Neural cell (in vitro differentiated cells): ENCODE data around the gene PTGER1. TPM values are rescaled to one million over a fixed set of nuclear protein-coding genes. Genes with fewer than 3 reads are reported as not detected.

Experiments
- H2AFZ ChIP-seq: fragments of 200-600, 300-800 bp; sonication (generic), shearing (Covaris generic); 2 replicates; pipeline ENCODE4 v1.6.0; 2014; ENCODE audit warnings: low read depth, mild to moderate bottlenecking, antibody characterized with exemption, low read length, moderate library complexity
- H3F3A ChIP-seq: fragments of 200-600 bp; shearing (Covaris generic); 2 replicates; pipeline ENCODE4 v1.6.1; 2016; ENCODE audit warnings: mild to moderate bottlenecking, moderate library complexity, mixed read lengths, antibody characterized with exemption, low read length; ENCODE audit not compliant: insufficient read depth, poor library complexity, severe bottlenecking
- H3K27ac ChIP-seq: fragments of 200-600, 300-800 bp; sonication (generic), shearing (Covaris generic); 2 replicates; pipeline ENCODE4 v1.5.1; 2014; ENCODE audit warnings: mild to moderate bottlenecking, low read length, moderate library complexity
- H3K27me3 ChIP-seq: fragments of 300-800, 200-600 bp; sonication (generic), shearing (Covaris generic); 2 replicates; pipeline ENCODE4 v1.6.0; 2014; ENCODE audit warnings: mild to moderate bottlenecking, low read depth, low read length, moderate library complexity; ENCODE audit not compliant: insufficient read depth
- H3K36me3 ChIP-seq: fragments of 300-800, 200-600 bp; sonication (generic), shearing (Covaris generic); 2 replicates; pipeline ENCODE4 v1.5.1; 2014; ENCODE audit warnings: mild to moderate bottlenecking, antibody characterized with exemption, low read length, moderate library complexity; ENCODE audit not compliant: insufficient read depth
- H3K4me2 ChIP-seq: fragments of 300-800, 200-600 bp; sonication (generic), shearing (Covaris generic); 2 replicates; pipeline ENCODE4 v1.6.0; 2014; ENCODE audit warnings: mild to moderate bottlenecking, low read length
- H3K4me3 ChIP-seq: fragments of 300-800, 200-600 bp; sonication (generic), shearing (Covaris generic); 2 replicates; pipeline ENCODE4 v1.5.1; 2014; ENCODE audit warnings: mild to moderate bottlenecking, low read length, moderate library complexity
- H3K79me2 ChIP-seq: fragments of 200-600 bp; shearing (Covaris generic); replicated peaks from 2 replicates; pipeline ENCODE4 v1.6.0; 2014; ENCODE audit warnings: mild to moderate bottlenecking, low read length, moderate library complexity; ENCODE audit not compliant: insufficient read depth
- H3K9ac ChIP-seq: fragments of 300-800, 200-600 bp; sonication (generic), shearing (Covaris generic); 2 replicates; pipeline ENCODE4 v1.6.1; 2016; ENCODE audit warnings: mild to moderate bottlenecking, low read length, mixed read lengths
- H3K9me2 ChIP-seq: fragments of 200-600 bp; shearing (Covaris generic); 2 replicates; pipeline ENCODE4 v1.6.1; 2016; ENCODE audit warnings: mild to moderate bottlenecking, low read length, mixed read lengths; ENCODE audit not compliant: insufficient read depth
- H3K9me3 ChIP-seq: fragments of 200-600, 300-800 bp; sonication (generic), shearing (Covaris generic); 2 replicates; pipeline ENCODE4 v1.6.1; 2016; ENCODE audit warnings: mild to moderate bottlenecking, mixed run types, low read length, moderate library complexity, mixed read lengths
- H4K20me1 ChIP-seq: fragments of 200-600 bp; shearing (Covaris generic); 2 replicates; pipeline ENCODE4 v1.6.1; 2016; ENCODE audit warnings: mild to moderate bottlenecking, mixed run types; ENCODE audit not compliant: insufficient read depth
- CTCF ChIP-seq: fragments of 450-650 bp; IDR thresholded peaks from 2 replicates; pipeline ENCODE4 v1.5.1; 2014; ENCODE audit warnings: antibody characterized with exemption, mild to moderate bottlenecking, moderate library complexity; ENCODE audit not compliant: poor library complexity, severe bottlenecking
- EP300 ChIP-seq: fragments of 450-650 bp; conservative IDR thresholded peaks from 2 replicates; pipeline ENCODE4 v1.6.1; 2014; ENCODE audit warnings: antibody characterized with exemption, mild to moderate bottlenecking, moderate library complexity; ENCODE audit not compliant: poor library complexity, severe bottlenecking
- EZH2 ChIP-seq: fragments of 200-600, 300-800 bp; shearing (Covaris generic), sonication (generic); IDR thresholded peaks from 2 replicates; pipeline ENCODE4 v1.6.1; 2014; ENCODE audit warnings: antibody characterized with exemption, low read length, borderline replicate concordance, mild to moderate bottlenecking; ENCODE audit not compliant: insufficient read depth, poor library complexity, severe bottlenecking
- MXI1 ChIP-seq: fragments of 450-650 bp; conservative IDR thresholded peaks from 2 replicates; pipeline ENCODE4 v1.6.1; 2014; ENCODE audit warnings: antibody characterized with exemption, mild to moderate bottlenecking; ENCODE audit not compliant: poor library complexity, severe bottlenecking
- POLR2AphosphoS5 ChIP-seq: IDR thresholded peaks from 2 replicates; pipeline ENCODE4 v1.6.1; 2012
- RAD21 ChIP-seq: fragments of 450-650 bp; conservative IDR thresholded peaks from 2 replicates; pipeline ENCODE4 v1.6.1; 2014; ENCODE audit warnings: antibody characterized with exemption, mild to moderate bottlenecking, moderate library complexity
- REST ChIP-seq: IDR thresholded peaks from 2 replicates; pipeline ENCODE4 v1.6.1; 2012; ENCODE audit warnings: borderline replicate concordance
- SMC3 ChIP-seq: fragments of 450-650 bp; conservative IDR thresholded peaks from 2 replicates; pipeline ENCODE4 v1.6.1; 2014; ENCODE audit warnings: antibody characterized with exemption, mild to moderate bottlenecking, moderate library complexity; ENCODE audit not compliant: poor library complexity
- TAF1 ChIP-seq: IDR thresholded peaks from 2 replicates; pipeline ENCODE4 v1.6.1; 2012; ENCODE audit warnings: low read depth
- polyA plus RNA-seq: library from polyadenylated mRNA; depleted of rRNA; stranded (reverse); fragments of >200 nt; gene quantifications from 2 replicates; pipeline ENCODE4 v1.2.3, GENCODE V29; 2014

Gene PTGER1
- polyA plus RNA-seq, 1 donor from 2014 or later = not detected

GRCh38 chr19:14482172-14482941 is 7.2 kb upstream of the PTGER1 start:
- Histone ChIP-seq H3K27me3 (no peaks in the 10 kb centered on the region), H3K4me3 (no peak overlapping the region), H3K9me3 (no peaks in the 10 kb centered on the region), H3K4me2 (no peak overlapping the region), H3K79me2 (no peaks in the 10 kb centered on the region), H3F3A (no peaks in the 10 kb centered on the region), H4K20me1 (no peaks in the 10 kb centered on the region), H3K9me2 (no peaks in the 10 kb centered on the region), H3K36me3 (no peaks in the 10 kb centered on the region), H2AFZ (no peak overlapping the region), H3K9ac (no peak overlapping the region), H3K27ac (no peak overlapping the region)
- TF ChIP-seq EZH2 = no peak
- no peak for TF ChIP-seq EP300
- no peak for TF ChIP-seq CTCF
- no peak for TF ChIP-seq REST
- no peak for TF ChIP-seq RAD21
- TF ChIP-seq SMC3 = no peak
- TF ChIP-seq TAF1 = no peak
- TF ChIP-seq POLR2AphosphoS5 = no peak
- TF ChIP-seq MXI1 = no peak

- Histone ChIP-seq H3K4me2 (no peak overlapping the region), H3K4me3 (no peak overlapping the region), H3F3A (no peaks in the 10 kb centered on the region), H3K79me2 (no peaks in the 10 kb centered on the region), H3K27me3 (no peaks in the 10 kb centered on the region), H3K27ac (no peak overlapping the region), H2AFZ (no peak overlapping the region), H3K36me3 (no peaks in the 10 kb centered on the region), H3K9ac (no peak overlapping the region), H3K9me2 (no peaks in the 10 kb centered on the region), H4K20me1 (no peaks in the 10 kb centered on the region), H3K9me3 (no peaks in the 10 kb centered on the region)
- TF ChIP-seq RAD21 = no peak
Measured at GRCh38 chr19:14480700-14481079, 5.5 kb upstream of the PTGER1 start.
